Activated T-cell treated with anti-CD3 and anti-CD28 coated beads, Interleukin-2, amount 50 U/mL, for 48 hours (primary cell): ENCODE measurements around the gene ACTR3C.
"Not testable (repeated sequence)": the region's sequence is repeated elsewhere in the genome, so short reads cannot be mapped to it uniquely, and the experiment has no call there.

Source experiments
- DNase-seq, 2 experiments: peaks; one replicate each; pipeline ENCODE4 v3.0.0-alpha.2; 2020

ACTR3C gene

GRCh38 chr7:150334108-150334507, 10.8 kb upstream of the ACTR3C start:
- no peak for DNase-seq

- no peak for DNase-seq
These were observed 10.3 kb upstream of the ACTR3C start for GRCh38 chr7:150333659-150334058.

DNA sequence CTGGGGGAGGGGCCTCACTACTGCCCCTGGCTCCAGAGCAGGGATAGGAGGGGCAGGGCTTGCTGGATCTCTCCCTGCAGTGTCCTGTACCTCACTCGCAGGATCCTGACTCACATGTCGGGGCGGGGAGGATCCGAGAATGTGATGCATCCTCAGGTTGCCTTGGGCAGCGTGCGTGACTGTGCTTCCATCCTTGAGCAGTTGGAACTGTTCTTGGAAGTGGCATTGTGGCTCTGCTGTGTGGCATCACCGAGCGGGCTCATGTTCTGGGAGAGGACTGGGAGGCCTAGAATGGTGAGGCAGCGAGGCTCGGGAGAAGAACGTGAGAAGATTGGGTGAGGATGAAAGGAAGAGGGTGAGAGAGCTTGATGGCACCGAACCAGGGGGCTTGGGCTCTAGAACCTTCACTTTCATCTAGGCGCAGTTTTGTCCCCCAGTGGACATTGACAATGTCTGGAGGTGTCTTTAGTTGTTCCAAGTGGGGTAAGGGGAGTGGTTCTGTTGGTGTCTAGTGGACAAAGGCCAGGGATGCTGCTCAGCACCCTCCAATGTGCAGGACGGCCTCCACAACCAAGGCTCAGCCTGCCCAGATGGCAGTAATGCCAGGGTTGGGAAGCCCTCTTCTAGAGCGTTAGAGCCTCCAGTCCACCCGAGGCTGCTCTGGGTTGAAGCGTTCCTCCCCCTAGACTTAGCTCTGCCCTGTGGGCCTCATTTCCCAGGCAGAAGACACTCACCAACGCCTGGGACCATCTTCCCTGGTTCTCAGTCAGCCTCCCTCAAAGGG, 9.7 kb upstream of the ACTR3C start:
- DNase-seq, result no peak

DNA sequence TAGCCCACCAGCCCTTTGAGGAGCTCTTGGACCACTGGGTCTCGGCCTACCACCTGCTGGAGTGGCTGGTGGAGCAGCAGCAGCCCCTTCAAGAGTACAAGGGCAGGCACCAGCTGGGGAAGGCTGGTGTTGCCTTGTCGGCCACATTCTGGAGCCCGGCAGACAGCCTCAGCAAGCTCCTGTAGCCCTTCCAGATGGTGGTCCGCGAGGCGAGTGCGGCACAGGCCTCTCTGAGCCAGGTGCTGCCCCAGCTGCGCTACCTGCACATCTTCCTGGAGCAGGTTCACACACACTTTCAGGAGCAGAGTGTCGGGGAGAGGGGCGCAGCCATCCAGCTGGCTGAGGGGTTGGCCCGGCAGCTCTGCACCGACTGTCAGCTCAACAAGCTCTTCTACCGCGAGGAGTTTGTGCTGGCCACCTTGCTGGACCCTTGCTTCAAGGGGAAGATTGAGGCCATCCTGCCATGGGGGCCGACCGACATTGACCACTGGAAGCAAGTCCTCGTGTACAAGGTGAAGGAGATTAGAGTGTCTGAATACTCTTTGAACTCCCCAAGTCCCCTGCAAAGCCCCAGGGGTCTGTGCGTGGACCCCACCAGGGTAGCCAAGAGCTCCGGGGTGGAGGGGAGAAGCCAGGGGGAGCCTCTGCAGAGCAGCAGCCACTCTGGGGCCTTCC, 7.0 kb upstream of the ACTR3C start:
- DNase-seq, result no peak

- no peak for DNase-seq
These were observed 6.2 kb upstream of the ACTR3C start for GRCh38 chr7:150329331-150330120.

DNA sequence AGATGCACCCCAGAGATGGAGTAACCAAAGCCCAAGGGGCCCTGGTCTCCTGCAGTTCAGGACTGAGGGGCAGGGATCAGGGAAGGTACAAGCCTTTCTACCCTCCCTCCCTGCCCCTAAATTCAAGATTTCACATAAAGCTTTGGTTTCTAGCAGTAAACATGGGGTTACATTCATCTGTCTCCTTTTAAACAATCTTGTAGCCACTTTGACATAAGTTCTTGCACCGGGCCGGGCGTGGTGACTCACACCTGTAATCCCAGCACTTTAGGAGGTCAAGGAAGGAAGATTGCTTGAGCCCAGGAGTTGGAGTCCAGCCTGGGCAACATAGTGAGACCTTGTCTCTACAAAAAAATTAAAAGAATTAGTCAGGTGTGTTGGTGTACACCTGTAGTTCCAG, 4.0 kb upstream of the ACTR3C start:
- DNase-seq, result no peak

GRCh38 chr7:150326657-150327268, 3.4 kb upstream of the ACTR3C start:
- DNase-seq, result no peak

DNA sequence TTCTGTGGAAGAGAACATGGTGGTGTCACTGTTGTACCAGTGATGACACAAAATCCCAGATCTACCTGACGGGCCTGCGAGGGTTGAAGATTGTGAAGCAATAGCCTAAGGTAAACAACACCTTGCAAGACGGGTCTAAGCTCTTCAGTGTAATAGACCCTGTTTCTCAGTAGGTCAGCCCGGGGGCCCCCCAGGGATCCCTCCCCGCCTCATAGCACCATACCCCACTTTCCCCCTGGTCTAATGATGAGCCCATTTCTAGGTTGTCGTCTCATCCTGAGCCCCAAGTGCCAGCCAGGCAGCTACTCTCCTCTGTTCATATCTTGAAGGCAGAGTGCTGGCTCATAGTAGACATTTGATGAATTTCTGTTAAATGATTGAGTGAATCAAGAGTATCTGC, 2.6 kb upstream of the ACTR3C start:
- no peak for DNase-seq

DNA sequence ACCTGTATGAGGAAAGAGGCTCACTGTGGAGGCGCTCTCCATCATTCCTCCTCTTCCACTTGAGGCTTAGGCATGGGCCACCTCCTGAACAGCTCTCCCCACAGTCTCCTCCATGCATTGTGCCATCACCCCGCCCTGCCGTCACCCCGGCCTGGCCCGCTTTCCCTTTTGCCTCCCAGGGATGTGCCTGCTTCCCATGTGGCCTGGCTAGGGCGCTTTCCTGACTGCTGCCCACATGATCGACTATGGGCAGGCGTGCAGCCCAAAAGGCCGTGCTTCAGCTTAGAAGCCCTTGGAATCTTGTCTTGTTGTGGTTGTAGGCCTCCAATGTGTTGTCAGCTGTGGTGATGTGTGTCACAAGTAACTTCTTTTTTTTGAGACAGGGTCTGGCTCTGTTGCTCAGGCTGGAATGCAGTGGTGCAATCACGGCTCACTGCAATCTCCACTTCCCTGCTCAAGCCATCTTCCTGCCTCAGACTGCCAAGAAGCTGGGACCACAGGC, 1.8 kb upstream of the ACTR3C start:
- no peak for DNase-seq

DNA sequence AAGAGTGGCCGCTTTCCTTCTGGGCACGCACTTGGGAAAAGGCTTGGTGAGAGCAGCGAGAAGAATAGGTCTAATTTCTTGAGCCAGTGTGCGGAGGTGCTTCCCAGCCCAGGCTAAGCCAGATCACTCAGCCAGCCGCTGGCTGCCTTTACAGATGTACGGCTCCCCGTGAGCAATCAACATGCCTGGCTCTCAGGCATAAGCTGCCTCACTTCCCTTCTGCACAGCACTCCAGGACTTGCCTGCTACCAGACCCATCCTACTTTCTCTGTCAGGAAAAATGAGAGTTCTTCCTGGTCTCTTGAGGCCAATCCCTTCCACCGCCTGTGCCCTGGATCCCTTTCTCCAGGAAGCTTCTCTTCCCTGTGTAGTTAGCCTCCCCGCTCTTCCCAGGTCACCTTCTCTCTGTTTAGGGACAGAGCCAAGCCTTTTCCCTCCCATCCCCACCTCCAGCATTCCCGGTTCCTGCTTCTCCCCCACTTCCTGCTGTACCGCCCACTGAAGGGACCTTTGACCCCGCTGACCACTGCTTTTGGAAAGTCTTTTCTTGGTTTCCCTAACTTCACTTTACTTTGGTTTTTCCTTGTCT, 1.1 kb upstream of the ACTR3C start:
- no peak for DNase-seq

- peak in 1 of 2 experiments; percentile 66 for DNase-seq
These were observed 482 bp upstream of the ACTR3C start for GRCh38 chr7:150323682-150324372.

GRCh38 chr7:150322114-150322832, 1.1 kb downstream of the ACTR3C start:
- DNase-seq, result peak; percentile 72 to 74

DNA sequence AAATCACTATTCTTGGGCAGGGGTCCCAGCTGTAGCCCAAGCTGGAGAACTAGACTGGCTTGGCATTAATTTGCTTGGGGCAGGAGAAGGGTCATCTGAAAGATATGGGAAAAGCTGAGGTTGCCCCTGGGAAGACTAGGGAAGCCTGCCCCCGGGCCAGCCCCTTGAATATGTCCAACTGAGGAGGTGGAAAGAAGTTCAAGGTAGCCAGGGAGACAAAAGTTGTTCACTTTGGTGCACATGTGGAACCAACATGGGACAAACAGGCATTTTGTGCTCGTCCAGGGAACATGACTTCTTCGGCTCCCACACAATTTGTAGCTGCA, 1.6 kb downstream of the ACTR3C start:
- peak in 1 of 2 experiments; percentile 32 for DNase-seq

DNA sequence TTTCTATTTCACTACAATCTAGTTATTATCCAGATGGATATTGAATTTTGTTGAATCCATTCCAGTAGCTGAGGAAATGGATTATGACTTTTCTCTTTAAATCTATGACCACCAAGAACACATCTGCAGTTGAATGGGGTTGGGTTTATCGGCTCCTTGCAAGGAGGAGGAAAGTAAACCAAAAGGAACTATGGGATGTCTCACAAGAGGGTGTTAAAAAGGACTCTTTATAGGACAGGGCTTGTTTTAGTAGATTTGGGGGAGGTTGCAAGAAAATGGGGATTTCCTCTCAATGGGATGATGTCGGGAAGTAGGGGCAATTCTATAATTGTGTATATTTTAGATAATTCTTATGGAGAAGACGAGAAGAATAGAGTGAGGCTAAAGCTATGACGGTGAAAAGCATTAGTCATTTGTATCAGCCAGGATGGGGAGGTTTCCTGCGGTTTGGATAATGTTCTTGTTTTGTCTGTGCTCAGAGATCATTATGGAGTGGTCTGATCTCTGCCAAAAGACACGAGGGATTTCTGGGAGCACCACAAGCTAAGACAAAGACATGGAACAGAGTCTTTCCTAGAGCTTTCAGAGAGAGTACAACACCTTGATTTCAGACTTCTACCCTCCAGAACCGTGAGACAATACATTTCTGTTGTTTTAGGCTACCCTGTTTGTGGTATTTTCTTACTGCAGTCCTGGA, 5.4 kb downstream of the ACTR3C start:
- DNase-seq, result no peak

DNA sequence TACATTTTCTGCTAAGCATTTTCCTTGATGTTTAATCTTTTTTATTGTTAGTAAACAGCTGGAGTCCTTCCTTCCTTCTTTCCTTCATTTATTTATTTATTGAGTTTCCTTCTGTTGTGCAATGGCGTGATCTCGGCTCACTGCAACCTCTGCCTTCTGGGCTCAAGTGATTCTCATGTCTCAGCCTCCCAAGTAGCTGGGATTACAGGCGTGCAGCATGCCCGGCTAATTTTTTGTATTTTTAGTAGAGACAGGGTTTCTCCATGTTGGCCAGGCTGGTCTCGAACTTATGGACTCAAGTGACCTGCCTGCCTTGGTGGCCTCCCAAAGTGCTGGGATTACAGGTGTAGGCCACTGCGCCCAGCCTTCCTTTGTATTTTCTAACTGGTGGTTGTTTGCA, 6.4 kb downstream of the ACTR3C start:
- DNase-seq, result peak in 1 of 2 experiments; percentile 11

DNA sequence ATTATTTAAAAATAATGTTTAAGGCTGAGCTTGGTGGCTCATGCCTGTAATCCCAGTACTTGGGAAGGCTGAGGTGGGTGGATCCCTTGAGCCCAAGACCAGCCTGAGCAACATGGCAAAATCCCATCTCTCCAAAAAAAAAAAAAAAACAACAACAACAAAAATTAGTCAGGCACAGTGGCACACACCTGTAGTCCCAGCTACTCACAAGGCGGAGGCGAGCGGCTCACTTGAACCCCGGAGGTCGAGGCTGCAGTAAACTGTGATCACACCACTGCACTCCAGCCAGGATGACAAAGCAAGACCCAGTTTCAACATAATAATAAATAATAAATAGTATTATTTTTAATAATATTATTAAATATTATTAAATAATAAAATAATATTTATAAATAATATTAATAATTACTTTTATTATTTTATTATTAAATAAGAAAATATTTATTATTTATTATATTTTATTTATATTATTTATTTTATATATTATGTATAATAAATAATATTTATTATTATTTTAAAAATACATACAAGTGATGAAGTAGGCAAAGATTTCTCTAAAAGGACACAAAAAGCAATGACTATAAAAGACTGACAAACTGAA, 8.6 kb downstream of the ACTR3C start:
- peak in 1 of 2 experiments; percentile 9 for DNase-seq

GRCh38 chr7:150313870-150314269, 9.5 kb downstream of the ACTR3C start:
- peak in 1 of 2 experiments; percentile 10 for DNase-seq

DNA sequence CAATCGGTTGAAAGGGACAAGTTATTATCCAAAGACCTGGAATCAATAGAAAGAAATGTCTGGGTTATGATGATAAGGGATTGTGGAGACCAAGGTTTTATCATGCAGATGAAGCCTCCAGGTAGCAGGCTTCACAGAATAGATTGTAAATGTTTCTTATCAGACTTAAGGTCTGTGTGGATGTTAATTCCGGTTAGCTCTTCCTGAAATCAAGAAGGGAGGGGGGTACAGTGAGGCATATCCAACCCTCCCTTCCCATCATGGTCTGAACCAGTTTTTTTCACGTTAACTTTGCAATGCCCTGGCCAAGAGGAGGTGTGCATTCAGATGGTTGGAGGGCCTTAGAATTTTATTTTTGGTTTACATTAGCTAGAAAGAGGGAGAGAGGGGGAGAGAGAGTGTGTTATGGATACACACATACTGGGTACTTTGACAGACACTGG, 10.0 kb downstream of the ACTR3C start:
- DNase-seq, result no peak

DNA sequence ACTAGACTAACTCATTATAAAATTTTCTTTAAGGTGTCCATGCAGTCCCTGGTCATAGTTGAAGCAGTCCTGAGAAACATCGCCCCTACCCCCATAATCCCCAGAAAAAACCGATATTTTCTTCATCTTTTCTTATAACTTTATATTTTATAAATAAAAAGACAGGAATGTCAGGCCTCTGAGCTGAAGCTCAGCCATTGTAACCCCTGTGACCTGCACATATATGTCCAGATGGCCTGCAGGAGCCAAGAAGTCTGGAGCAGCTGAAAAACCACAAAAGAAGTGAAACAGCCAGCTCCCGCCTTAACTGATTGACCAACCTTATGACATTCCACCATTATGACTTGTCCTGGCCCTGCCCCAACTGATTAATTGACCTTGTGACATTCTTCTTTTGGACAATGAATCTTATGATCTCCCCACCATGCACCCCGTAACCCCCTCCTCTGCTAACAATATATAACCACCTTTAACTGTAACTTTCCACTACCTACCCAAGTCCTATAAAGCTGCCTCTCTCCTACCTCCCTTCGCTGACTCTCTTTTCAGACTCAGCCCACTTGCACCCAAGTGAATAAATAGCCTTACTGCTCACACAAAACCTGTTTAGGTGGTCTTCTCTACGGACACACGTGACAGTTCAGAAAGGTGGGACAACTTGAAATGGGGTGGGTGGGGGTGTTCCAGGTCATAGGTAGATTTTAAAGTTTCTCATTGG, 10.5 kb downstream of the ACTR3C start:
- DNase-seq, result not testable (repeated sequence)

DNA sequence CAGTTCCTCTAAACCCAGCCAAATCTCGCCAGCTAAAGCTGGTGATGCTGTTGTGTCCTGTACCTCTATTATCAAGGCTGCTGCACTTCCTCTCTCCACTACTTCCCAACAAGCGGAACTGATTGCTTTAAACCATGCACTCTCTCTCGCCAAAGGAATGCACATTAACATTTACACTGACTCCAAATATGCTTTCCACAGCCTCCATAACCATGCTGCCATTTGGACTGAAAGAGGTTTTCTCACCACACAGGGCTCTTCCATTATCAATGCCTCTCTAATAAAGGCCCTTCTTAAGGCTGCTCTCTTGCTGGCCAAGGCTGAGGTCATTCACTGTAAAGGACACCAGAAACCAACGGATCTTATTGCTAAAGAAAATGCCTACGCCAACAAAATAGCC, 11.6 kb downstream of the ACTR3C start:
- DNase-seq, result no peak
